ENCODE data around the gene ZNF81.

DNA sequence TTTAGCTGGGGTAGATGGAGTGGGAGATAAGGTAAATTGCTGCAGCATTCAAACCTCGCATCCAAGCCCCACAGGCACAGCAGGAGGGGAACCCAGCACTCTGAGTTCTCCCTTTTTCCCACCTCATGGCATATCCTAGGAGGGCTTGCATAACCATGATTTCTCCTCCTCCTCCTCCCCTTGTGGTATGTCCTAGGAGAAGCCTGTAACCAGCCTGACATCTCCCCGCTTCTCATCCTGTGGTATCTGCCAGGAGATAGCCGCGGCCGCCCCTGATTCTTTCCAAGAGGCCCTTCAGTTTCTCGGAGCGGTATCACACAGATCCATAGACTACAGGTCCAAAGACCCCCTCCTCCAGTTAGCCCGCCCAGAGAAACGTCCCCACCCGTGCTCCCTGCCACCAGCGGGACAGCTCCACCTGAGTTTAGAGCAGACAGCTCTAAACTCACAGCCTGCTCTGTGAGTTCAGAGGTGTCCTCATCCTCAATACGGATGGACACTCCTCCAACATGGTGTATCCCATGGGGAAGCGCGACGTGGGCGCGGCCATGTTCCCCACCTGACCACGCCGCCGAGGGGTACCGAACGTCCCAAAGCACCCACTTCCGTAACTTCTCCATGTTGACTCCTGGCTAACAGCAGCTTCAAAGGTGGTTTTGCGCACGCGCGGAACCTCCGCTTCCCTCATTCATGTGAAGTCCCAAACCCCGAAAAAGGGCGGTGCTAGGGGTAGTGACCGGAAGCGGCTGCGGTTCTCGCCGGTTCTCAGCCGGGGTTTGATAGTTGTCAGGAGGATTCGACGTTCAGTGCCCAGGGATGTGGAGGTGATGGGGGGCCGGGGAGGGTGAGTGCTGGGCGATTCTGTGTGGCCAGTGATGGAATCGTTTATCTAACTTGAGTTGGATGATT, at the start of gene ZNF81:
- TF ChIP-seq CTCF (IDR thresholded peaks at IDR 0.05 in 8 of 11, conservative IDR thresholded peaks at IDR 0.05 in 3 of 11) (no peak), POLR2A (IDR thresholded peaks at IDR 0.05) (peak in 1 of 3 donors; percentile 28)

Measured in spleen (tissue), 7 donors.